H1 (cell line): Measurements from ENCODE around the gene SLCO2A1. TPM values are rescaled to one million over a fixed set of nuclear protein-coding genes. Genes with fewer than 3 reads are reported as not detected.

Experiments
- CTCF ChIA-PET: fragments of 300-600 bp; sonication (Branson Sonifier 250); formaldehyde crosslinking; loops from one replicate; lab custom pipeline; 2021; ENCODE audit not compliant: partially characterized antibody; lab: Charles Lee
- POLR2A ChIA-PET: fragments of 300-600 bp; sonication (Branson Sonifier 250); formaldehyde crosslinking; loops from one replicate; lab custom pipeline; 2021; ENCODE audit warnings: inconsistent platforms; ENCODE audit not compliant: partially characterized antibody; lab: Charles Lee
- DNase-seq, 2 experiments: peaks; one replicate each; pipeline versions ENCODE4 v3.0.0 to v3.0.0-alpha.2; 2010 to 2022; ENCODE audit warnings: low spot score in 2 of 2, low read depth in 1 of 2, mixed read lengths in 1 of 2
- FAIRE-seq: peaks from 2 replicates; lab custom pipeline; 2011; peaks lifted over from hg19 to GRCh38; lab: Jason Lieb, UNC
- H2AFZ ChIP-seq: 2 replicates; pipeline ENCODE4 v1.8.1; 2012; ENCODE audit warnings: low read length, inconsistent platforms
- H2AK5ac ChIP-seq: 2 replicates; pipeline ENCODE4 v1.6.1; 2013; ENCODE audit warnings: low read depth, low read length
- H2BK120ac ChIP-seq: replicated peaks from 2 replicates; pipeline ENCODE3; 2013; ENCODE audit warnings: low read depth, low read length, inconsistent platforms
- H2BK12ac ChIP-seq: 2 replicates; pipeline ENCODE4 v1.6.1; 2013; ENCODE audit warnings: low read depth, low read length
- H2BK15ac ChIP-seq: 2 replicates; pipeline ENCODE4 v1.6.1; 2013; ENCODE audit warnings: low read length
- H2BK20ac ChIP-seq: 2 replicates; pipeline ENCODE4 v1.6.1; 2013; ENCODE audit warnings: low read length
- H2BK5ac ChIP-seq: 2 replicates; pipeline ENCODE4 v1.6.1; 2013; ENCODE audit warnings: low read depth, low read length
- H3K14ac ChIP-seq: 2 replicates; pipeline ENCODE4 v1.6.1; 2013; ENCODE audit warnings: inconsistent platforms; ENCODE audit not compliant: insufficient read length
- H3K18ac ChIP-seq: 2 replicates; pipeline ENCODE4 v1.6.1; 2013; ENCODE audit warnings: low read length; ENCODE audit errors: extremely low read depth
- H3K23ac ChIP-seq: 2 replicates; pipeline ENCODE4 v1.6.1; 2013; ENCODE audit warnings: inconsistent platforms; ENCODE audit not compliant: insufficient read length
- H3K23me2 ChIP-seq: 2 replicates; pipeline ENCODE4 v1.6.1; 2013; ENCODE audit warnings: low read depth, low read length
- H3K27ac ChIP-seq: 2 replicates; pipeline ENCODE4 v1.6.1; 2011; ENCODE audit warnings: low read depth, low read length, inconsistent platforms
- H3K27me3 ChIP-seq, 4 experiments: replicated peaks in 1 of 4; 1 replicate in 1 of 4; 2 replicates in 3 of 4; pipeline versions ENCODE4 v1.6.1 to v1.8.1; 2011 to 2013; ENCODE audit warnings: low read length in 3 of 4, mild to moderate bottlenecking in 3 of 4, inconsistent platforms in 2 of 4, mixed read lengths in 2 of 4, moderate library complexity in 1 of 4; ENCODE audit not compliant: control insufficient read depth in 3 of 4, insufficient read depth in 3 of 4; ENCODE audit errors: extremely low read depth in 1 of 4
- H3K36me3 ChIP-seq, 4 experiments: 2 replicates each; pipeline versions ENCODE4 v1.6.1 to v1.8.1; 2011 to 2013; ENCODE audit warnings: mild to moderate bottlenecking in 4 of 4, low read length in 3 of 4, moderate library complexity in 2 of 4, control low read depth in 1 of 4, inconsistent platforms in 1 of 4; ENCODE audit not compliant: insufficient read depth in 4 of 4, control insufficient read depth in 2 of 4
- H3K4ac ChIP-seq: replicated peaks from 2 replicates; pipeline ENCODE3; 2013; ENCODE audit warnings: low read length, low read depth, mixed read lengths, inconsistent platforms; ENCODE audit not compliant: insufficient read length
- H3K4me1 ChIP-seq, 4 experiments: replicated peaks in 1 of 4; 1 replicate in 1 of 4; 2 replicates in 3 of 4; pipeline versions ENCODE4 v1.6.1 to v1.8.1; 2011 to 2013; ENCODE audit warnings: low read length in 3 of 4, inconsistent platforms in 2 of 4, mixed read lengths in 1 of 4; ENCODE audit not compliant: insufficient read depth in 4 of 4, control insufficient read depth in 3 of 4
- H3K4me2 ChIP-seq, 2 experiments: 2 replicates each; pipeline versions ENCODE4 v1.6.1 to v1.8.1; 2011 to 2013; ENCODE audit warnings: low read depth in 2 of 2, low read length in 2 of 2, control low read depth in 1 of 2, inconsistent platforms in 1 of 2, mild to moderate bottlenecking in 1 of 2; ENCODE audit not compliant: insufficient read depth in 1 of 2
- H3K4me3 ChIP-seq, 4 experiments: fragments of 200-600, 300-600 bp in 1 of 4; sonication (generic), shearing (Covaris generic), sonication (Bioruptor Twin) in 1 of 4; 2 replicates each; pipeline versions ENCODE4 v1.5.1 to v1.8.1; 2011 to 2016; ENCODE audit warnings: low read length in 4 of 4, low read depth in 3 of 4, control low read depth in 2 of 4, inconsistent platforms in 2 of 4, mild to moderate bottlenecking in 2 of 4, mixed read lengths in 1 of 4, moderate library complexity in 1 of 4; ENCODE audit not compliant: insufficient read depth in 2 of 4; ENCODE audit errors: extremely low read depth in 1 of 4
- H3K56ac ChIP-seq: replicated peaks from 2 replicates; pipeline ENCODE3; 2013; ENCODE audit warnings: low read depth, mild to moderate bottlenecking, mixed read lengths, low read length, inconsistent platforms; ENCODE audit not compliant: insufficient read length
- H3K79me1 ChIP-seq: 2 replicates; pipeline ENCODE4 v1.6.1; 2013; ENCODE audit warnings: low read depth, low read length, control low read depth
- H3K79me2 ChIP-seq, 2 experiments: 2 replicates each; pipeline versions ENCODE4 v1.6.1 to v1.8.1; 2012 to 2013; ENCODE audit warnings: low read length in 2 of 2, mild to moderate bottlenecking in 2 of 2, inconsistent platforms in 1 of 2; ENCODE audit not compliant: insufficient read depth in 2 of 2, control insufficient read depth in 1 of 2
- H3K9ac ChIP-seq, 4 experiments: replicated peaks in 1 of 4; 1 replicate in 1 of 4; 2 replicates in 3 of 4; pipeline versions ENCODE4 v1.6.1 to v1.8.1; 2011 to 2013; ENCODE audit warnings: low read depth in 3 of 4, low read length in 3 of 4, control low read depth in 2 of 4, mild to moderate bottlenecking in 2 of 4, moderate library complexity in 2 of 4, inconsistent platforms in 1 of 4; ENCODE audit errors: extremely low read depth in 1 of 4
- H3K9me3 ChIP-seq, 2 experiments: 2 replicates each; pipeline versions ENCODE4 v1.6.1 to v1.8.1; 2012 to 2013; ENCODE audit warnings: mild to moderate bottlenecking in 2 of 2, moderate library complexity in 2 of 2, control low read depth in 1 of 2, inconsistent platforms in 1 of 2, low read depth in 1 of 2, low read length in 1 of 2, mixed read lengths in 1 of 2; ENCODE audit not compliant: insufficient read depth in 2 of 2
- H4K20me1 ChIP-seq, 2 experiments: replicated peaks in 1 of 2; 2 replicates each; pipeline versions ENCODE3 to v1.8.1; 2011 to 2013; ENCODE audit warnings: inconsistent platforms in 2 of 2, low read length in 2 of 2, mild to moderate bottlenecking in 1 of 2; ENCODE audit not compliant: insufficient read depth in 2 of 2, control insufficient read depth in 1 of 2
- H4K5ac ChIP-seq: 2 replicates; pipeline ENCODE4 v1.6.1; 2013; ENCODE audit warnings: low read length, low read depth, mixed read lengths, inconsistent platforms; ENCODE audit not compliant: insufficient read length
- H4K8ac ChIP-seq: 2 replicates; pipeline ENCODE4 v1.8.0; 2013; ENCODE audit warnings: mild to moderate bottlenecking, moderate library complexity, low read length, inconsistent platforms; ENCODE audit not compliant: insufficient read depth; ENCODE audit errors: extremely low read depth
- H4K91ac ChIP-seq: replicated peaks from 2 replicates; pipeline ENCODE3; 2013; ENCODE audit warnings: low read length, mixed read lengths, inconsistent platforms; ENCODE audit not compliant: insufficient read length
- CTBP2 ChIP-seq: IDR thresholded peaks from 2 replicates; pipeline ENCODE4 v1.7.0; 2011; ENCODE audit warnings: borderline replicate concordance, mild to moderate bottlenecking, moderate library complexity, mixed read lengths, low read length; ENCODE audit not compliant: insufficient read depth, insufficient read length
- E2F6 ChIP-seq: IDR thresholded peaks from 2 replicates; pipeline ENCODE4 v1.6.1; 2012; ENCODE audit warnings: inconsistent platforms
- EGR1 ChIP-seq: IDR thresholded peaks from 2 replicates; pipeline ENCODE4 v1.6.1; 2011; ENCODE audit warnings: low read depth, low read length, borderline replicate concordance
- HDAC2 ChIP-seq, 2 experiments: fragments of 300-600 bp in 1 of 2; sonication (generic) in 1 of 2; IDR thresholded peaks; 2 replicates each; pipeline ENCODE4 v1.6.1; 2011 to 2012; ENCODE audit warnings: low read depth in 2 of 2, low read length in 2 of 2, mild to moderate bottlenecking in 2 of 2, moderate library complexity in 2 of 2, borderline replicate concordance in 1 of 2, inconsistent platforms in 1 of 2
- NANOG ChIP-seq: IDR thresholded peaks from 2 replicates; pipeline ENCODE4 v1.6.1; 2011; ENCODE audit warnings: low read length, low read depth, mild to moderate bottlenecking, inconsistent platforms; ENCODE audit not compliant: insufficient read depth, poor library complexity, severe bottlenecking
- RBBP5 ChIP-seq: IDR thresholded peaks from 2 replicates; pipeline ENCODE4 v1.7.1; 2012; ENCODE audit warnings: low read depth, mild to moderate bottlenecking, inconsistent platforms, low read length, moderate library complexity, borderline replicate concordance
- SIX5 ChIP-seq: IDR thresholded peaks from 2 replicates; pipeline ENCODE4 v1.6.1; 2011; ENCODE audit warnings: mild to moderate bottlenecking, low read depth, low read length
- SUZ12 ChIP-seq: fragments of 200-600 bp; sonication (generic); IDR thresholded peaks from 2 replicates; pipeline ENCODE4 v1.6.1; 2012; ENCODE audit warnings: mild to moderate bottlenecking, inconsistent platforms, low read length, moderate library complexity, mixed read lengths
- YY1 ChIP-seq: IDR thresholded peaks from 2 replicates; pipeline ENCODE4 v1.6.1; 2011; ENCODE audit warnings: low read depth, mild to moderate bottlenecking, low read length
- WGBS, 2 experiments: shearing (Covaris generic) in 1 of 2; methylation state at CpG; one replicate each; pipeline versions ENCODE4 v1.1.6 to v1.1.7; 2013 to 2015; ENCODE audit warnings: low lambda C conversion rate in 2 of 2, mixed read lengths in 2 of 2, inconsistent platforms in 1 of 2, low coverage in 1 of 2, missing lambda C conversion rate in 1 of 2; ENCODE audit not compliant: insufficient replicate concordance in 2 of 2, insufficient coverage in 1 of 2, insufficient read length in 1 of 2; ENCODE audit errors: extremely low coverage in 1 of 2, missing lambda C conversion rate in 1 of 2; 5-methylcytosine and 5-hydroxymethylcytosine counted together
- polyA plus RNA-seq, 7 experiments: library from polyadenylated mRNA; depleted of rRNA in 3 of 7; stranded (reverse) in 5 of 7; unstranded in 2 of 7; fragments of >200 nt in 5 of 7; fragments of 200-250 nt in 2 of 7; gene quantifications; 1 replicate in 5 of 7; 2 replicates in 1 of 7; 4 replicates in 1 of 7; pipeline versions ENCODE4 v1.2.1 to v1.2.3, GENCODE V29; 2011 to 2013; ENCODE audit warnings: missing spikeins in 2 of 7, mixed read lengths in 2 of 7
- total RNA-seq: library from RNA; stranded (reverse); fragmentation: NEBNext Ultra II Directional; extraction: Animal tissue kit (Norgen Biotek cat#: 25700); gene quantifications from 2 replicates; pipeline ENCODE4 v1.2.1, GENCODE V29; 2021

SLCO2A1 gene
- total and polyA plus RNA-seq, 2 of the 8 experiments (the other 6 are each of a cell fraction or from before 2014, with no cell fraction given), result 1.1 to 2.3 TPM

GRCh38 chr3:133932009-133932408 is 97.7 kb downstream of the SLCO2A1 start:
- Histone ChIP-seq H3K9ac (no peak overlapping the region), H2AK5ac (no peak overlapping the region), H3K18ac (no peak overlapping the region), H3K4ac (no peak overlapping the region), H3K56ac (no peak overlapping the region), H3K23me2 (peaks cover 4% of the 10 kb centered on the region), H2BK20ac (no peak overlapping the region), H3K23ac (no peak overlapping the region), H3K27ac (no peak overlapping the region), H4K8ac (no peak overlapping the region), H3K4me2 (no peak overlapping the region), H4K91ac (no peak overlapping the region), H3K79me2 (no peaks in the 10 kb centered on the region), H3K4me3 (no peak overlapping the region), H2BK12ac (no peak overlapping the region), H4K20me1 (no peaks in the 10 kb centered on the region), H2BK5ac (no peak overlapping the region), H2BK120ac (no peak overlapping the region), H2AFZ (no peak overlapping the region), H3K9me3 (no peaks in the 10 kb centered on the region), H3K27me3 (peaks cover 0 to 16% (median 14%) of the 10 kb centered on the region in 4 experiments; a peak in 5 of 7 replicates), H2BK15ac (no peak overlapping the region), H4K5ac (no peak overlapping the region), H3K14ac (no peak overlapping the region), H3K36me3 (no peaks in the 10 kb centered on the region), H3K4me1 (peaks cover 0 to 6% (median 2%) of the 10 kb centered on the region in 4 experiments; a peak in 5 of 7 replicates), H3K79me1 (no peaks in the 10 kb centered on the region)
- CTCF ChIA-PET, result interaction anchor here (0.6 to 5.1 kb wide), 16 partner anchors 8 to 367 kb away, joined by 3 to 34 read pairs (median 4); no protein-coding TSS in a partner anchor
- POLR2A ChIA-PET, result no interaction called here
- DNase-seq, result no peak
- FAIRE-seq, result no peak
- TF ChIP-seq EGR1 (no peak), YY1 (no peak), CTBP2 (no peak), SUZ12 (no peak), NANOG (no peak), RBBP5 (no peak), HDAC2 (IDR thresholded peaks at IDR 0.05; ENCODE audit: borderline replicate concordance in 1 of 2, low read depth in 2 of 2, low read length in 2 of 2) (no peak), E2F6 (no peak), SIX5 (no peak)
- 90% methylated on average over 6 of the region's 6 CpGs; no CpG with 5 or more reads in 1 of the 2 experiments for WGBS, 2 experiments
